ENCODE data around the gene PUS1. TPM values are rescaled to one million over a fixed set of nuclear protein-coding genes. Genes with fewer than 3 reads are reported as not detected.

Gene PUS1
- total and polyA plus RNA-seq, 4 donors, result 6.8 to 35.6 (median 29.8) TPM

- DNase-seq (no peak), ATAC-seq (ENCODE audit: insufficient read depth, low FRiP score) (no peak)
- Histone ChIP-seq H3K27me3 (ENCODE audit: control insufficient read depth in 3 of 3, insufficient read depth in 3 of 3, low read length in 2 of 3) (no peaks in the 10 kb centered on the region), H3K36me3 (ENCODE audit: control insufficient read depth in 4 of 4, insufficient read depth in 4 of 4, low read length in 4 of 4) (peaks cover 21 to 48% (median 36%) of the 10 kb centered on the region in 4 donors), H3K4me1 (ENCODE audit: control insufficient read depth in 5 of 5, insufficient read depth in 5 of 5, low read length in 5 of 5) (no peaks in the 10 kb centered on the region), H3K27ac (ENCODE audit: low read depth in 1 of 2, low read length in 1 of 2) (no peak overlapping the region), H3K9ac (ENCODE audit: insufficient read depth in 1 of 2, low read length in 2 of 2) (no peak overlapping the region), H3K9me3 (ENCODE audit: control insufficient read depth in 4 of 4, insufficient read depth in 3 of 4, low read length in 3 of 4) (no peaks in the 10 kb centered on the region), H3K4me3 (no peak overlapping the region)
- 93 to 96% methylated on average over 8 of the region's 8 CpGs for WGBS, 2 donors
- no peak for TF ChIP-seq CTCF (IDR thresholded peaks at IDR 0.05; ENCODE audit: control extremely low read depth, extremely low read depth)
These were observed 58.5 kb downstream of the PUS1 start for GRCh38 chr12:131987552-131987951.

GRCh38 chr12:131988054-131988796 lies 59.1 kb downstream of the PUS1 start:
- Histone ChIP-seq H3K9ac (ENCODE audit: insufficient read depth in 1 of 2, low read length in 2 of 2) (no peak overlapping the region), H3K36me3 (ENCODE audit: control insufficient read depth in 4 of 4, insufficient read depth in 4 of 4, low read length in 4 of 4) (peaks cover 22 to 51% (median 38%) of the 10 kb centered on the region in 4 donors)

GRCh38 chr12:131989021-131989420 lies 59.9 kb downstream of the PUS1 start:
- H3K9me3 ChIP-seq (ENCODE audit: control insufficient read depth in 4 of 4, insufficient read depth in 3 of 4, low read length in 3 of 4), result no peaks in the 10 kb centered on the region
- no peaks in the 10 kb centered on the region for H3K4me1 ChIP-seq (ENCODE audit: control insufficient read depth in 5 of 5, insufficient read depth in 5 of 5, low read length in 5 of 5)
- TF ChIP-seq CTCF (IDR thresholded peaks at IDR 0.05; ENCODE audit: control extremely low read depth, extremely low read depth), result no peak
- H3K9ac ChIP-seq (ENCODE audit: insufficient read depth in 1 of 2, low read length in 2 of 2), result no peak overlapping the region
- peaks cover 24 to 54% (median 40%) of the 10 kb centered on the region in 4 donors for H3K36me3 ChIP-seq (ENCODE audit: control insufficient read depth in 4 of 4, insufficient read depth in 4 of 4, low read length in 4 of 4)
- no peaks in the 10 kb centered on the region for H3K27me3 ChIP-seq (ENCODE audit: control insufficient read depth in 3 of 3, insufficient read depth in 3 of 3, low read length in 2 of 3)
- DNase-seq (no peak), ATAC-seq (ENCODE audit: insufficient read depth, low FRiP score) (no peak)
- WGBS, 2 donors, result 90 to 93% methylated on average over 12 of the region's 12 CpGs
- H3K27ac ChIP-seq (ENCODE audit: low read depth in 1 of 2, low read length in 1 of 2), result no peak overlapping the region
- no peak overlapping the region for H3K4me3 ChIP-seq

More at GRCh38 chr12:131988054-131988796, 59.1 kb downstream of the PUS1 start:
- Histone ChIP-seq H3K27ac (ENCODE audit: low read depth in 1 of 2, low read length in 1 of 2) (no peak overlapping the region), H3K4me3 (no peak overlapping the region), H3K4me1 (ENCODE audit: control insufficient read depth in 5 of 5, insufficient read depth in 5 of 5, low read length in 5 of 5) (no peaks in the 10 kb centered on the region), H3K27me3 (ENCODE audit: control insufficient read depth in 3 of 3, insufficient read depth in 3 of 3, low read length in 2 of 3) (no peaks in the 10 kb centered on the region), H3K9me3 (ENCODE audit: control insufficient read depth in 4 of 4, insufficient read depth in 3 of 4, low read length in 3 of 4) (no peaks in the 10 kb centered on the region)
- TF ChIP-seq CTCF (IDR thresholded peaks at IDR 0.05; ENCODE audit: control extremely low read depth, extremely low read depth), result no peak
- no peak for DNase-seq
- 87 to 89% methylated on average over 8 of the region's 8 CpGs for WGBS, 2 donors
- no peak for ATAC-seq (ENCODE audit: insufficient read depth, low FRiP score)
